CD4-positive, CD25-positive, alpha-beta regulatory T cell (primary cell): ENCODE measurements around the gene DESI1. TPM values are rescaled to one million over a fixed set of nuclear protein-coding genes. Genes with fewer than 3 reads are reported as not detected.
"Not testable (repeated sequence)": the region's sequence is repeated elsewhere in the genome, so short reads cannot be mapped to it uniquely, and the experiment has no call there.

ENCODE experiments used
- ATAC-seq, 2 donors: fragments of 150-1000 bp; cut with Tn5 transposase; one replicate each; pipeline ENCODE4 v1.10.0; 2021; ENCODE audit warnings: low read depth in 2 of 2, moderate number of reproducible peaks in 2 of 2, moderate library complexity in 1 of 2
- DNase-seq, 3 donors: peaks; one replicate each; pipeline versions ENCODE4 v3.0.0 to v3.0.0-alpha.2; 2012 to 2022; ENCODE audit warnings: mixed read lengths in 1 of 3
- H3K27ac ChIP-seq: one replicate; pipeline ENCODE4 v1.7.0; 2013; ENCODE audit warnings: mild to moderate bottlenecking, low read length; ENCODE audit not compliant: insufficient read depth, poor library complexity, severe bottlenecking
- H3K27me3 ChIP-seq: one replicate; pipeline ENCODE4 v1.7.0; 2013; ENCODE audit warnings: low read length; ENCODE audit not compliant: control insufficient read depth, insufficient read depth
- H3K36me3 ChIP-seq: one replicate; pipeline ENCODE4 v1.7.0; 2013; ENCODE audit warnings: mild to moderate bottlenecking, low read length, moderate library complexity; ENCODE audit not compliant: control insufficient read depth, insufficient read depth
- H3K4me1 ChIP-seq: 2 replicates; pipeline ENCODE4 v1.7.0; 2013; ENCODE audit warnings: mild to moderate bottlenecking, low read length; ENCODE audit not compliant: insufficient read depth, control insufficient read depth, poor library complexity, severe bottlenecking
- H3K4me3 ChIP-seq: one replicate; pipeline ENCODE4 v1.7.0; 2013; ENCODE audit warnings: low read depth, mild to moderate bottlenecking, low read length, moderate library complexity
- H3K9me3 ChIP-seq, 2 experiments: 1 replicate in 1 of 2; 2 replicates in 1 of 2; pipeline ENCODE4 v1.7.0; 2013; ENCODE audit warnings: low read length in 2 of 2, mild to moderate bottlenecking in 1 of 2, moderate library complexity in 1 of 2; ENCODE audit not compliant: control insufficient read depth in 2 of 2
- H3K27ac Mint-ChIP-seq, 3 donors: one replicate each; pipeline ENCODE4 v1.8.0; 2020 to 2022; ENCODE audit warnings: mild to moderate bottlenecking in 3 of 3, mixed read lengths in 3 of 3, moderate library complexity in 2 of 3
- H3K27me3 Mint-ChIP-seq: one replicate; pipeline ENCODE4 v1.8.0; 2022; ENCODE audit warnings: mild to moderate bottlenecking, mixed read lengths
- H3K36me3 Mint-ChIP-seq: one replicate; pipeline ENCODE4 v1.8.0; 2020; ENCODE audit warnings: mixed read lengths
- H3K4me1 Mint-ChIP-seq, 4 donors: one replicate each; pipeline ENCODE4 v1.8.0; 2020 to 2022; ENCODE audit warnings: mixed read lengths in 4 of 4, mild to moderate bottlenecking in 1 of 4
- H3K4me3 Mint-ChIP-seq, 4 donors: one replicate each; pipeline ENCODE4 v1.8.0; 2020 to 2022; ENCODE audit warnings: mild to moderate bottlenecking in 4 of 4, mixed read lengths in 4 of 4, moderate library complexity in 3 of 4
- H3K9me3 Mint-ChIP-seq, 7 donors: one replicate each; pipeline ENCODE4 v1.8.0; 2020 to 2022; ENCODE audit warnings: mixed read lengths in 7 of 7, mild to moderate bottlenecking in 3 of 7, moderate library complexity in 2 of 7
- polyA plus RNA-seq, 4 donors: library from polyadenylated mRNA; unstranded; fragments of 300-500 nt; fragmentation: Illumina TruSeq; gene quantifications; one replicate each; pipeline ENCODE4 v1.2.3, GENCODE V29; 2021
- total RNA-seq: library from RNA; stranded (reverse); gene quantifications from one replicate; pipeline ENCODE4 v1.2.3, GENCODE V29; 2022

The DESI1 gene
- total and polyA plus RNA-seq, 5 donors from 2014 or later: 8.6 to 30.5 (median 15.8) TPM

DNA sequence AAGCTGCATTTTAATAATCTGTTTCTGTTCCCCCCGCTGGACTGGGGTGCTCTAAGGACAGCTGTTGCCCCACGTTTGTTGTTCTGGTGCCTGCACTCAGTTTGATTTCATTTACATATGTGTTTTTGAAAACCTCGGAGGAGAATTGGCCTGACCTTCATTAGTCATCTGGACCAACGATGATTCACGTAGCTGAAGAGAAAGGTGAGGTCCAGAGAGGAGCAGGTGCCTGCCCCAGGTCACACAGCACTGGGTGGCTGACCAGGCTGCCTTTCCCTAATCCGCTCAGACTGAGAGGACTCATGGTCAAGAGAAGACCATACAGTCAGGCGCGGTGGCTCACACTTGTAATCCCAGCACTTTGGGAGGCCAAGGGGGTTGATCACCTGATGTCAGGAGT is 56.3 kb downstream of the DESI1 start:
- Mint-ChIP-seq H3K27me3 (peaks cover 37% of the 10 kb centered on the region), H3K4me3 (no peak overlapping the region), H3K9me3 (no peaks in the 10 kb centered on the region), H3K4me1 (no peaks in the 10 kb centered on the region), H3K27ac (no peak overlapping the region), H3K36me3 (no peaks in the 10 kb centered on the region)
- no peak overlapping the region for H3K27ac ChIP-seq
- H3K4me3 ChIP-seq: no peak overlapping the region
- no peak for DNase-seq
- ATAC-seq: no peak
- H3K4me1 ChIP-seq: no peaks in the 10 kb centered on the region
- H3K36me3 ChIP-seq: no peaks in the 10 kb centered on the region
- H3K27me3 ChIP-seq: no peaks in the 10 kb centered on the region
- H3K9me3 ChIP-seq: no peaks in the 10 kb centered on the region

DNA sequence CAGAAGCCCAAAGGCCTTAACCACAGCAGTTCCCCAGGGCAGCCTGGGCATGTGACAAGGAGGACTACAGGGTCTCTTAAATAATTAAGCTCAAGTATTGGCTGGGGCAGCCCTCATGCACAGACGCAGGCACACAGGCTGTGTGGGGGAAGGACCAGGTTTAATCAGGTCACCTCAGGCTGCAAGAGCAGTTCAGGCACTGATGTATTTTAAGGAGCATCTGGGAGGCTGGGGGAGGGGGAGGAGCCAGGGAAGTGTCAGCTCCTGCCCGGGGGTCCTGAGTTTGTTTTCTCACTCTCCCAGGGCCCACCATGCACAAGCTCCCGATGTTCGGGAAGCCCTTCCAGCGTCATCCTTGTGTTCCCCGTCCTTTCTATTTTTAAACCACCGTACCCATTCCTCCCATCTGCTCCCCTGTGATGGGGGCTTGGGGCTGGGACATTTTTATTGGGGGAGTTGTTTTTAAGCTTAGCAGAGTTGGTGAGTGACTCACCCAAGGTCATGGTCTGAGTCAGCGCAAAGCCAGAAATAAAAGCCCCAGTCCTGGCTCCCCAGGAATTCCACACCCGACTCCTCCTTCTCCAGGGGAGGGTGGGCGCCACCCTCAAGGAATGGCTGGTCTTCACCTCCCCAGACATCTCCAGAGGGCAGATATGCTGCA is 57.7 kb downstream of the DESI1 start:
- DNase-seq: no peak
- Histone ChIP-seq H3K27me3 (no peaks in the 10 kb centered on the region), H3K36me3 (no peaks in the 10 kb centered on the region), H3K4me3 (no peak overlapping the region), H3K9me3 (no peaks in the 10 kb centered on the region), H3K27ac (no peak overlapping the region), H3K4me1 (no peaks in the 10 kb centered on the region)
- Mint-ChIP-seq H3K4me3 (no peak overlapping the region), H3K27ac (no peak overlapping the region), H3K4me1 (no peaks in the 10 kb centered on the region), H3K27me3 (peaks cover 41% of the 10 kb centered on the region), H3K36me3 (no peaks in the 10 kb centered on the region), H3K9me3 (no peaks in the 10 kb centered on the region)
- ATAC-seq: no peak

DNA sequence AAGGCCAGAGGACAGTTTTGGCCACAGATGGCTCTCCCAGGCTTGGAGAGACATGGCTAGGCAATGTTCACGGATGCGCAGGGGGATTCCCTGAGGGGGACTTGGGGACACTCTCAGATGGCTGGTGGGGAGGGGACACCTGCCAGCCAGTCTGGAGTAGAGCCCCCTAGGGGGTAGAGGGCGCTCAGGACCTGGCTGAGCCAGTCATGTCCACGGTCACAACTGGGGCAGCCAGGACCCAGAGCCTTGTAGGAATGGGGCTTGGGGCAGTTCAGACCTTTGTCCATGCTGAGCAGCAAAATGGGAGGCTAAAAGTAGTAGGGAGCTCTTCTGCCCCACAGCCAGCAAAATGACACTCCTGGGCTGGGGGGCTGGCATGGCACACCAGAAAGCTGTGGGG is 58.4 kb downstream of the DESI1 start:
- Histone ChIP-seq H3K4me1 (no peaks in the 10 kb centered on the region), H3K4me3 (no peak overlapping the region), H3K9me3 (no peaks in the 10 kb centered on the region), H3K36me3 (no peaks in the 10 kb centered on the region), H3K27ac (no peak overlapping the region), H3K27me3 (no peaks in the 10 kb centered on the region)
- Mint-ChIP-seq H3K27ac (peak overlapping the region in 1 of 3 donors; percentile 56), H3K36me3 (no peaks in the 10 kb centered on the region), H3K4me3 (no peak overlapping the region), H3K4me1 (no peaks in the 10 kb centered on the region), H3K27me3 (peaks cover 38% of the 10 kb centered on the region), H3K9me3 (no peaks in the 10 kb centered on the region)
- DNase-seq (no peak), ATAC-seq (no peak)

DNA sequence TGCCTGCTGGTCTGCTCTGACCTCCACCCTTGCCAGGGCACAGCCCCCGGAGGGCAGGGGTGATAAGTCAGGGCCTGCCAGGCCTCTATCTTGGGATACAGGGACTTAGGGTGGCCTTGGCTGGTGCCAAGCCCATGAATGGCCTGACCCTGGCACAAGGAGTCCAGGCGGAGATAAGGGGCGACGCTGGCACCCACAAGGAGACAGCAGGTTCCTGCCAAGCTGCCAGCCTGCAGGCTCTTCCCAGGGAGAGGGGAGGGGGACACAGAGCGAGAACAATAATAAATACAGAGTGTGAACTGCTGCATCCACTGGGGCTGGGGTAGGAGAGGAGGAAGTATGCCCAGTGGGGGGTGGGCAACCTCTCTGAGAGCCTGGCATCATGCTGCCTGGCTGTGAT is 59.1 kb downstream of the DESI1 start:
- no peak for ATAC-seq
- no peak for DNase-seq
- no peaks in the 10 kb centered on the region for H3K9me3 ChIP-seq
- no peaks in the 10 kb centered on the region for H3K4me1 Mint-ChIP-seq
- peaks cover 36% of the 10 kb centered on the region for H3K27me3 Mint-ChIP-seq
- no peak overlapping the region for H3K4me3 Mint-ChIP-seq
- no peaks in the 10 kb centered on the region for H3K36me3 ChIP-seq
- H3K27ac ChIP-seq: no peak overlapping the region
- no peaks in the 10 kb centered on the region for H3K9me3 Mint-ChIP-seq
- H3K4me3 ChIP-seq: no peak overlapping the region
- no peaks in the 10 kb centered on the region for H3K27me3 ChIP-seq
- no peak overlapping the region for H3K27ac Mint-ChIP-seq
- no peaks in the 10 kb centered on the region for H3K36me3 Mint-ChIP-seq
- H3K4me1 ChIP-seq: no peaks in the 10 kb centered on the region

DNA sequence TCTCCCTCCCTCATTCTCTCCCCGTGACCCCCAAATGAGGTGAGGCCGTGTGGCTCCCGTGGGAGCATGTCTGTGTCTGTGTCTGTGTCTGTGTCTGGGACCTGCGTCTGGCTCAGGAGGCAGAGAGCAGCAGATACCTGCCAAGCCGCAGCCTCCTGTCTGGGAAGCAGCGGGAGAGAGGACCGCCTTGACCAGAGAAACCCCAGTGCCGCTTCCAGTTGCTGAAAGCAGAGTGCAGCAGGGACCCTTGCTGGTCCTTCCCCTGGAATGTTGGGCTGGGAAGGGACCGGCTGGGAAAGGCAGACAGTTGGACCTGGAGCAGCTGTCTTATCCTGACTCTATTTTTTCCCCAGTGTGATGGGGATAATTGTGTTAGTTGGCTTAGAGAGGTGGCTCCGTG is 59.5 kb downstream of the DESI1 start:
- H3K4me1 Mint-ChIP-seq: no peaks in the 10 kb centered on the region
- no peak overlapping the region for H3K27ac Mint-ChIP-seq
- H3K4me3 ChIP-seq: no peak overlapping the region
- ATAC-seq: no peak
- H3K27ac ChIP-seq: no peak overlapping the region
- no peak for DNase-seq
- no peaks in the 10 kb centered on the region for H3K4me1 ChIP-seq
- peaks cover 36% of the 10 kb centered on the region for H3K27me3 Mint-ChIP-seq
- no peaks in the 10 kb centered on the region for H3K27me3 ChIP-seq
- no peaks in the 10 kb centered on the region for H3K36me3 ChIP-seq
- H3K9me3 Mint-ChIP-seq: no peaks in the 10 kb centered on the region
- H3K4me3 Mint-ChIP-seq: no peak overlapping the region
- H3K9me3 ChIP-seq: no peaks in the 10 kb centered on the region
- no peaks in the 10 kb centered on the region for H3K36me3 Mint-ChIP-seq

DNA sequence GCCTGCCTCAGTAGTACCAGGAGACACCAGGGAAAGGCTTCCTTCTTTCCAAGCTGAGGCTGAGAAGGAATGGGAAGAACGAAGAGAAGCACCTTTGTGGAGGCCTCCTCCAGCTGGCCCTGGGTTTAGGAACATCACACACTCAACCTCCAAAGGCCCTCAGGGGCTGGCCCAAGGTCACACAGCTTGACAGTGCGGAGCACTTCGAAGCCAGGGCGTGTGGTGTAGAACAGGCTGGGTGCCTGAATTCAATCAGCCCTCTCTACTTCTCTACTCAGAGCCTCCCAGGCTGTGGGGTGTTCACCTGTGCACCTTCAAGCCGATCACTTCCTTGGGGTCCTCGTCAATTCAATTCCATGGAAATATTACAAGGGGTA is 60.8 kb downstream of the DESI1 start:
- no peak for ATAC-seq
- H3K27ac Mint-ChIP-seq: no peak overlapping the region
- no peaks in the 10 kb centered on the region for H3K9me3 ChIP-seq
- no peaks in the 10 kb centered on the region for H3K36me3 Mint-ChIP-seq
- no peaks in the 10 kb centered on the region for H3K27me3 ChIP-seq
- no peak for DNase-seq
- H3K4me1 ChIP-seq: no peaks in the 10 kb centered on the region
- H3K36me3 ChIP-seq: no peaks in the 10 kb centered on the region
- no peak overlapping the region for H3K4me3 Mint-ChIP-seq
- H3K27me3 Mint-ChIP-seq: peaks cover 39% of the 10 kb centered on the region
- H3K4me1 Mint-ChIP-seq: no peaks in the 10 kb centered on the region
- peaks cover 0 to 1% (median 0%) of the 10 kb centered on the region in 7 donors for H3K9me3 Mint-ChIP-seq
- H3K4me3 ChIP-seq: no peak overlapping the region
- no peak overlapping the region for H3K27ac ChIP-seq

DNA sequence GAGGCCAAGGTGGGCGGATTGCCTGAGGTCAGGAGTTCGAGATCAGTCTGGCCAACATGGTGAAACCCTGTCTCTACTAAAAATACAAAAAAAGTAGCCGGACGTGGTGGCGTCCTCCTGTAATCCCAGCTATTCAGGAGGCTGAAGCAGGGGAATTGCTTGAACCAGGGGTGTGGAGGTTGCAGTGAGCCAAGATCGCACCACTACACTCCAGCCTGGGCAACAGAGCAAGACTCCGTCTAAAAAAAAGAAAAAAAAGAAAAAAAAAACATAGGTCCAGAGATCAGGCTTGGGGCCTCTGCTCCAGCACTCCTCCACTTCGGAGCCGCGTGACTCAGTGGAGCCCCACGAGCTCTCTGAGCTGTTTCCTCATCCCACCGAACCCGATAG is 62.6 kb downstream of the DESI1 start:
- H3K4me1 ChIP-seq, H3K36me3 ChIP-seq, H3K9me3 Mint-ChIP-seq, H3K27ac Mint-ChIP-seq, H3K36me3 Mint-ChIP-seq, ATAC-seq, H3K27me3 ChIP-seq, H3K27ac ChIP-seq, H3K4me3 ChIP-seq, H3K9me3 ChIP-seq, DNase-seq, H3K4me3 Mint-ChIP-seq, H3K4me1 Mint-ChIP-seq: not testable (repeated sequence)
- H3K27me3 Mint-ChIP-seq: peaks cover 34% of the 10 kb centered on the region

DNA sequence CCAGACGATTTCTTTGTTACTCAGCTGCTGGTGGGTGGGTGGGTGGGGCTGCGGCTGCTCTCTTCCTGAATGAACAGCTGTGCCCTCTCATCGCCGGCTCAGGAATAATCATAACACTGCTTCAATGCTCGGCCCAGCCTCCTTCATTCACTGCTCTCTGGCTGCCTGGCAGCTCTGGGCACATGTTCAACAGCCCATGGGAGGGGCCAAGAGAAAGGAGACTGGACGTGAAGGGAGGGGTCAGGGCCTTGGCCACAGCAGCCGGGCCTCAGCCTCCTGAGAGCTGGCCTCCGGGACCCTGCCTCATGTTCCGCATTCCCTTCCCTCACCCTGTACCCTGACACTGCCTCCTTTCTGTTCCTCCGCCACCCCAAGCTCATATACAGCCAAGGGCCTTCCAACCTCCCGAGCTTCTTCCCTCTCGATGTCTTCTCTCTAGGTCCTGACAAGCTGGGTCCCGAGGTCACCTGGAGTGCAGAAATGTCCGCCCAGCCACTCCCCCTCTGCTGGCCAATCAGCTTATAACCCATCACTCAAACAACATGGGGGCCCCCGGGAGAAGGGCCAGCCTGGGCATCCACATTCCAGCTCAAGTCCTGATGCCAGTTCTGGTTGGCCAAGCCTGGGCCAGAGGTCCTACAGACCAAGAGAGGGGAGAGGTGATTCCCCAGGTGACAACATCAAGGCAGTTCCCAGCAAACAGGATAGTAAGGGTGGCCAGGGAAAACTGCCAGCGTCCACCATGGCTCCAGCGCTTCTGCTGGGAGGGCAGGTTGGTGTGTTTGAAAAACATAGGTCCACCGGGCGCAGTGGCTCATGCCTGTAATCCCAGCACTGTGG is 63.2 kb downstream of the DESI1 start:
- Mint-ChIP-seq H3K36me3 (no peaks in the 10 kb centered on the region), H3K9me3 (peaks cover 0 to 1% (median 0%) of the 10 kb centered on the region in 7 donors), H3K4me1 (no peaks in the 10 kb centered on the region), H3K4me3 (peak overlapping the region in 1 of 4 donors; percentile 38), H3K27me3 (peaks cover 30% of the 10 kb centered on the region), H3K27ac (peak overlapping the region in 1 of 3 donors; percentile 48)
- no peak for DNase-seq
- H3K27ac ChIP-seq: no peak overlapping the region
- no peaks in the 10 kb centered on the region for H3K9me3 ChIP-seq
- no peak for ATAC-seq
- H3K36me3 ChIP-seq: no peaks in the 10 kb centered on the region
- no peak overlapping the region for H3K4me3 ChIP-seq
- no peaks in the 10 kb centered on the region for H3K4me1 ChIP-seq
- H3K27me3 ChIP-seq: no peaks in the 10 kb centered on the region
